ENCODE measurements around the gene MCU.

DNA sequence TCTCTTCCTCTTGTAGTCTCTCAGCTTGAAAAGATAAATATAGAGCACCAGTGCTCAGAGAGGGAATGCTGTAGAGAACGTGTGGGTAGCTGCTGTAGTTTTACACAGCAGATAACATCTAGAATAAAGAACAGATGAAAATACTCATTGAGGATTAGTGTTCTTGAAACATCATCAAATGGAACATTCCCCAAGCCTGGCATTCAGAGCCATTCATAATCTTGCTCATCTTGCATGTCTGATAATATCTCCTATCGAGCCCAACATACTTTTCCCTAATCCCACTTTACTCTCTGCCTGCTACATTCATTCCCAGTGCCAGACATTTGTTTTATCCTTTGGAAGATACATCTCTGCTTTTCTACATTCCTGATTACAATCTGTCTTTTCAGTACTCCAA lies 35.2 kb downstream of the MCU start:
- TF ChIP-seq, protein P1, sequence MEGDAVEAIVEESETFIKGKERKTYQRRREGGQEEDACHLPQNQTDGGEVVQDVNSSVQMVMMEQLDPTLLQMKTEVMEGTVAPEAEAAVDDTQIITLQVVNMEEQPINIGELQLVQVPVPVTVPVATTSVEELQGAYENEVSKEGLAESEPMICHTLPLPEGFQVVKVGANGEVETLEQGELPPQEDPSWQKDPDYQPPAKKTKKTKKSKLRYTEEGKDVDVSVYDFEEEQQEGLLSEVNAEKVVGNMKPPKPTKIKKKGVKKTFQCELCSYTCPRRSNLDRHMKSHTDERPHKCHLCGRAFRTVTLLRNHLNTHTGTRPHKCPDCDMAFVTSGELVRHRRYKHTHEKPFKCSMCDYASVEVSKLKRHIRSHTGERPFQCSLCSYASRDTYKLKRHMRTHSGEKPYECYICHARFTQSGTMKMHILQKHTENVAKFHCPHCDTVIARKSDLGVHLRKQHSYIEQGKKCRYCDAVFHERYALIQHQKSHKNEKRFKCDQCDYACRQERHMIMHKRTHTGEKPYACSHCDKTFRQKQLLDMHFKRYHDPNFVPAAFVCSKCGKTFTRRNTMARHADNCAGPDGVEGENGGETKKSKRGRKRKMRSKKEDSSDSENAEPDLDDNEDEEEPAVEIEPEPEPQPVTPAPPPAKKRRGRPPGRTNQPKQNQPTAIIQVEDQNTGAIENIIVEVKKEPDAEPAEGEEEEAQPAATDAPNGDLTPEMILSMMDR (IDR thresholded peaks at IDR 0.05 in 2 of 3, conservative IDR thresholded peaks at IDR 0.05 in 1 of 3; ENCODE audit: control insufficient read depth in 2 of 3, extremely low read depth in 1 of 3, insufficient read depth in 1 of 3, low read depth in 3 of 3, low read length in 3 of 3), result no peak
- TF ChIP-seq YY1 (IDR thresholded peaks at IDR 0.05; ENCODE audit: low read depth, low read length), result no peak
- TF ChIP-seq BACH1 (IDR thresholded peaks at IDR 0.05; ENCODE audit: borderline replicate concordance), result no peak
- TF ChIP-seq POU2F2 (IDR thresholded peaks at IDR 0.05; ENCODE audit: borderline replicate concordance, low read depth, low read length), result no peak
- TF ChIP-seq PAX8 (IDR thresholded peaks at IDR 0.05), result no peak
- no peak for TF ChIP-seq ZBTB11 (CRISPR knock-in tag; IDR thresholded peaks at IDR 0.05)
- no peak for TF ChIP-seq JUND (IDR thresholded peaks at IDR 0.05; ENCODE audit: low read depth, low read length)
- no peak for TF ChIP-seq BRCA1 (IDR thresholded peaks at IDR 0.05; ENCODE audit: low read depth, low read length)
- no peak for TF ChIP-seq HDAC2 (IDR thresholded peaks at IDR 0.05)
- TF ChIP-seq ZNF24 (IDR thresholded peaks at IDR 0.05), result no peak
- no peak for TF ChIP-seq BHLHE40 (IDR thresholded peaks at IDR 0.05; ENCODE audit: borderline replicate concordance in 1 of 2, low read depth in 2 of 2, low read length in 1 of 2)

Data from GM12878 (cell line).